H9 (cell line): ENCODE data around the gene MARCHF10. TPM values are rescaled to one million over a fixed set of nuclear protein-coding genes. Genes with fewer than 3 reads are reported as not detected.

ENCODE experiments used
- DNase-seq: peaks from one replicate; pipeline ENCODE4 v3.0.0-alpha.2; 2017
- H2AFZ ChIP-seq: one replicate; pipeline ENCODE4 v1.6.1; 2013; ENCODE audit warnings: mild to moderate bottlenecking, low read length, control low read depth, moderate library complexity
- H2AK5ac ChIP-seq: 2 replicates; pipeline ENCODE4 v1.6.1; 2013; ENCODE audit warnings: low read length, control low read depth, mixed read lengths; ENCODE audit not compliant: insufficient read length
- H2BK120ac ChIP-seq: one replicate; pipeline ENCODE4 v1.6.1; 2013; ENCODE audit warnings: low read depth, mild to moderate bottlenecking, low read length, control low read depth, inconsistent platforms; ENCODE audit not compliant: poor library complexity, severe bottlenecking
- H2BK12ac ChIP-seq: 2 replicates; pipeline ENCODE4 v1.6.1; 2013; ENCODE audit warnings: low read length, control low read depth, mixed read lengths, low read depth; ENCODE audit not compliant: insufficient read length
- H2BK15ac ChIP-seq: 2 replicates; pipeline ENCODE4 v1.6.1; 2013; ENCODE audit warnings: low read depth, low read length, control low read depth
- H2BK20ac ChIP-seq: one replicate; pipeline ENCODE4 v1.6.1; 2013; ENCODE audit warnings: low read depth, mild to moderate bottlenecking, low read length, control low read depth, inconsistent platforms; ENCODE audit not compliant: poor library complexity, severe bottlenecking
- H2BK5ac ChIP-seq: 2 replicates; pipeline ENCODE4 v1.6.1; 2013; ENCODE audit warnings: low read length, control low read depth, mixed read lengths; ENCODE audit not compliant: insufficient read length
- H3K14ac ChIP-seq: 2 replicates; pipeline ENCODE4 v1.6.1; 2013; ENCODE audit warnings: low read length, control low read depth; ENCODE audit not compliant: insufficient read depth
- H3K18ac ChIP-seq: 2 replicates; pipeline ENCODE4 v1.6.1; 2013; ENCODE audit warnings: low read depth, mild to moderate bottlenecking, mixed read lengths, low read length, control low read depth; ENCODE audit not compliant: insufficient read length
- H3K23ac ChIP-seq: 2 replicates; pipeline ENCODE4 v1.6.1; 2013; ENCODE audit warnings: low read length, control low read depth, mixed read lengths, low read depth; ENCODE audit not compliant: insufficient read length
- H3K23me2 ChIP-seq: 2 replicates; pipeline ENCODE4 v1.6.1; 2013; ENCODE audit warnings: low read depth, mild to moderate bottlenecking, mixed read lengths, low read length, control low read depth; ENCODE audit not compliant: insufficient read length, poor library complexity, severe bottlenecking
- H3K27ac ChIP-seq: 2 replicates; pipeline ENCODE4 v1.5.1; 2013; ENCODE audit warnings: low read length, control low read depth, mixed read lengths, low read depth; ENCODE audit not compliant: insufficient read length
- H3K27me3 ChIP-seq: 2 replicates; pipeline ENCODE4 v1.6.1; 2013; ENCODE audit warnings: low read length, control low read depth, inconsistent platforms; ENCODE audit not compliant: insufficient read depth
- H3K4ac ChIP-seq: 2 replicates; pipeline ENCODE4 v1.6.1; 2013; ENCODE audit warnings: low read depth, mild to moderate bottlenecking, control low read depth, inconsistent platforms, low read length, moderate library complexity
- H3K4me1 ChIP-seq: 2 replicates; pipeline ENCODE4 v1.6.1; 2013; ENCODE audit warnings: low read length, control low read depth, inconsistent platforms; ENCODE audit not compliant: insufficient read depth
- H3K4me2 ChIP-seq: 2 replicates; pipeline ENCODE4 v1.6.1; 2013; ENCODE audit warnings: low read length, control low read depth, mixed read lengths; ENCODE audit not compliant: insufficient read length, insufficient read depth
- H3K56ac ChIP-seq: 2 replicates; pipeline ENCODE4 v1.6.1; 2013; ENCODE audit warnings: low read depth, mild to moderate bottlenecking, mixed read lengths, low read length, control low read depth; ENCODE audit not compliant: insufficient read length
- H3K79me1 ChIP-seq: 2 replicates; pipeline ENCODE4 v1.6.1; 2013; ENCODE audit warnings: low read depth, mild to moderate bottlenecking, moderate library complexity, low read length, control low read depth, inconsistent platforms; ENCODE audit not compliant: insufficient read depth, poor library complexity, severe bottlenecking
- H3K79me2 ChIP-seq: 2 replicates; pipeline ENCODE4 v1.6.1; 2013; ENCODE audit warnings: low read length, control low read depth, inconsistent platforms; ENCODE audit not compliant: insufficient read depth
- H3K9ac ChIP-seq: 2 replicates; pipeline ENCODE4 v1.6.1; 2013; ENCODE audit warnings: low read length, control low read depth, mixed read lengths; ENCODE audit not compliant: insufficient read length; ENCODE audit errors: extremely low read depth
- H3K9me3 ChIP-seq: one replicate; pipeline ENCODE4 v1.6.1; 2013; ENCODE audit warnings: low read depth, low read length, inconsistent platforms; ENCODE audit not compliant: control insufficient read depth
- H3T11ph ChIP-seq: one replicate; pipeline ENCODE4 v1.6.1; 2013; ENCODE audit warnings: mild to moderate bottlenecking, low read length, control low read depth, inconsistent platforms
- H4K20me1 ChIP-seq: one replicate; pipeline ENCODE4 v1.6.1; 2013; ENCODE audit not compliant: control insufficient read depth, insufficient read length, insufficient read depth
- H4K5ac ChIP-seq: 2 replicates; pipeline ENCODE4 v1.6.1; 2013; ENCODE audit warnings: low read depth, mild to moderate bottlenecking, mixed read lengths, low read length, control low read depth; ENCODE audit not compliant: insufficient read length
- H4K8ac ChIP-seq: replicated peaks from 2 replicates; pipeline ENCODE4 v1.6.1; 2013; ENCODE audit warnings: low read length, control low read depth, mixed read lengths, low read depth; ENCODE audit not compliant: insufficient read length
- H4K91ac ChIP-seq: 2 replicates; pipeline ENCODE4 v1.6.1; 2013; ENCODE audit warnings: low read depth, mild to moderate bottlenecking, moderate library complexity, mixed read lengths, low read length, control low read depth; ENCODE audit not compliant: insufficient read length
- H3K27ac Mint-ChIP-seq, 3 experiments: 2 replicates in 2 of 3; 3 replicates in 1 of 3; pipeline ENCODE4 v1.8.0; 2020 to 2021; ENCODE audit warnings: mixed read lengths in 3 of 3, mild to moderate bottlenecking in 1 of 3, moderate library complexity in 1 of 3
- H3K27me3 Mint-ChIP-seq: 2 replicates; pipeline ENCODE4 v1.8.0; 2021; ENCODE audit warnings: low read depth, mild to moderate bottlenecking, moderate library complexity, mixed read lengths
- H3K36me3 Mint-ChIP-seq, 3 experiments: 2 replicates in 2 of 3; 3 replicates in 1 of 3; pipeline ENCODE4 v1.8.0; 2020 to 2021; ENCODE audit warnings: low read depth in 3 of 3, mixed read lengths in 3 of 3; ENCODE audit not compliant: insufficient read depth in 1 of 3
- H3K4me1 Mint-ChIP-seq, 2 experiments: 2 replicates each; pipeline ENCODE4 v1.8.0; 2020; ENCODE audit warnings: mixed read lengths in 2 of 2
- H3K4me3 Mint-ChIP-seq, 2 experiments: 2 replicates in 1 of 2; 3 replicates in 1 of 2; pipeline ENCODE4 v1.8.0; 2020 to 2021; ENCODE audit warnings: mild to moderate bottlenecking in 2 of 2, mixed read lengths in 2 of 2, moderate library complexity in 1 of 2
- H3K9me3 Mint-ChIP-seq, 2 experiments: 2 replicates in 1 of 2; 3 replicates in 1 of 2; pipeline ENCODE4 v1.8.0; 2020; ENCODE audit warnings: mild to moderate bottlenecking in 2 of 2, mixed read lengths in 2 of 2, moderate library complexity in 1 of 2
- CTCF ChIP-seq: fragments of 200-600 bp; sonication (generic); conservative IDR thresholded peaks from 3 replicates; pipeline ENCODE4 v1.8.0; 2021; ENCODE audit warnings: antibody characterized with exemption, mild to moderate bottlenecking
- WGBS: extraction: QIAGEN DNeasy Blood & Tissue Kit; methylation state at CpG from one replicate; pipeline ENCODE4 v1.1.7; 2013; ENCODE audit warnings: missing lambda C conversion rate, low lambda C conversion rate, mixed read lengths; ENCODE audit not compliant: insufficient read length; ENCODE audit errors: extremely low coverage; 5-methylcytosine and 5-hydroxymethylcytosine counted together
- total RNA-seq: library from RNA; stranded (reverse); gene quantifications from 2 replicates; pipeline ENCODE4 v1.2.1, GENCODE V29; 2021

Gene MARCHF10
- total RNA-seq, 1 experiment from 2014 or later, result not detected

GRCh38 chr17:62781831-62782251, 26.3 kb downstream of the MARCHF10 start:
- Histone ChIP-seq H4K20me1 (no peaks in the 10 kb centered on the region), H2BK5ac (no peak overlapping the region), H3K23ac (no peak overlapping the region), H2BK20ac (no peak overlapping the region), H3K4ac (no peak overlapping the region), H3K4me1 (no peaks in the 10 kb centered on the region), H3K4me2 (no peak overlapping the region), H4K5ac (no peak overlapping the region), H3K79me2 (no peaks in the 10 kb centered on the region), H3K56ac (no peak overlapping the region), H3K18ac (no peak overlapping the region), H3K27ac (no peak overlapping the region), H3T11ph (no peak overlapping the region), H3K9me3 (no peaks in the 10 kb centered on the region), H2BK12ac (no peak overlapping the region), H3K79me1 (no peaks in the 10 kb centered on the region), H4K91ac (no peak overlapping the region), H2AK5ac (no peak overlapping the region), H3K23me2 (no peaks in the 10 kb centered on the region), H2BK15ac (no peak overlapping the region), H3K27me3 (no peaks in the 10 kb centered on the region; the same call in 1 of the 2 replicates), H2BK120ac (no peak overlapping the region), H2AFZ (no peak overlapping the region), H3K14ac (no peak overlapping the region), H3K9ac (no peak overlapping the region), H4K8ac (no peak overlapping the region)
- TF ChIP-seq CTCF, result no peak
- peaks cover 14 to 16% of the 10 kb centered on the region in 2 experiments for H3K4me1 Mint-ChIP-seq
- peaks cover 3 to 5% (median 3%) of the 10 kb centered on the region in 3 experiments; a peak in 4 of 7 replicates for H3K36me3 Mint-ChIP-seq
- peak; percentile 10 for DNase-seq
- H3K27me3 Mint-ChIP-seq, result 0 out of 2 replicates have a peak, but pooled peaks cover 1% of the 10 kb centered on the region
- H3K9me3 Mint-ChIP-seq, result peaks cover 10 to 22% of the 10 kb centered on the region in 2 experiments
- H3K4me3 Mint-ChIP-seq, result no peak overlapping the region
- no peak overlapping the region for H3K27ac Mint-ChIP-seq
- WGBS, result no CpG with 5 or more reads among the region's 2 CpGs
